ENCODE data around the gene SUMO3.

DNA sequence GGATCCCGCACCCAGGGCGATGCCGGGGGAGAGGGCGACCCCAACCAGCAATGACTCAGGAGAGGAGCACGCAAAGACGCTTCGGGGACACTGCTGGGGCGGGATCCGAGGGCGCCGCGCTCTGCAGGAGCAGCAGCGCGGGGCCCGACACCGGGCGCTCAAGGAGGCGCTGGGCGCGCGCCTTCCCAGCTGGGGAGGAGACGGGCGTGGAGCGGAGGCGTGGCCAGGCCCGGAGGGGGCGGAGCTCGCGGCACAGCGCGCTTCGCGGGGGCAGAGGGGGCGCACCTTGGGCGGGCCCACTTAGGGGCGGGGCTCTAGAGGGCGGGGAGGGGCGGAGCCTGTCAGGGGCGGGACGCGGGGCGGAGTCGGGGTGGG, 369 bp downstream of the SUMO3 start:
- TF ChIP-seq, protein P1, sequence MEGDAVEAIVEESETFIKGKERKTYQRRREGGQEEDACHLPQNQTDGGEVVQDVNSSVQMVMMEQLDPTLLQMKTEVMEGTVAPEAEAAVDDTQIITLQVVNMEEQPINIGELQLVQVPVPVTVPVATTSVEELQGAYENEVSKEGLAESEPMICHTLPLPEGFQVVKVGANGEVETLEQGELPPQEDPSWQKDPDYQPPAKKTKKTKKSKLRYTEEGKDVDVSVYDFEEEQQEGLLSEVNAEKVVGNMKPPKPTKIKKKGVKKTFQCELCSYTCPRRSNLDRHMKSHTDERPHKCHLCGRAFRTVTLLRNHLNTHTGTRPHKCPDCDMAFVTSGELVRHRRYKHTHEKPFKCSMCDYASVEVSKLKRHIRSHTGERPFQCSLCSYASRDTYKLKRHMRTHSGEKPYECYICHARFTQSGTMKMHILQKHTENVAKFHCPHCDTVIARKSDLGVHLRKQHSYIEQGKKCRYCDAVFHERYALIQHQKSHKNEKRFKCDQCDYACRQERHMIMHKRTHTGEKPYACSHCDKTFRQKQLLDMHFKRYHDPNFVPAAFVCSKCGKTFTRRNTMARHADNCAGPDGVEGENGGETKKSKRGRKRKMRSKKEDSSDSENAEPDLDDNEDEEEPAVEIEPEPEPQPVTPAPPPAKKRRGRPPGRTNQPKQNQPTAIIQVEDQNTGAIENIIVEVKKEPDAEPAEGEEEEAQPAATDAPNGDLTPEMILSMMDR (IDR thresholded peaks at IDR 0.05) = no peak
- TF ChIP-seq SIN3A (IDR thresholded peaks at IDR 0.05; ENCODE audit: borderline replicate concordance, insufficient read depth, low read depth, low read length) = no peak

Measured in Panc1 (cell line).